HG02798 (cell line): Measurements from ENCODE around the gene MAFG.
"Not testable (repeated sequence)": the region's sequence is repeated elsewhere in the genome, so short reads cannot be mapped to it uniquely, and the experiment has no call there.

Source experiments
- ATAC-seq: cut with Tn5 transposase; IDR thresholded peaks from one replicate; pipeline ENCODE4 v1.9.1; 2021; ENCODE audit warnings: mild to moderate bottlenecking; ENCODE audit not compliant: unreplicated experiment, poor library complexity

Gene MAFG

DNA sequence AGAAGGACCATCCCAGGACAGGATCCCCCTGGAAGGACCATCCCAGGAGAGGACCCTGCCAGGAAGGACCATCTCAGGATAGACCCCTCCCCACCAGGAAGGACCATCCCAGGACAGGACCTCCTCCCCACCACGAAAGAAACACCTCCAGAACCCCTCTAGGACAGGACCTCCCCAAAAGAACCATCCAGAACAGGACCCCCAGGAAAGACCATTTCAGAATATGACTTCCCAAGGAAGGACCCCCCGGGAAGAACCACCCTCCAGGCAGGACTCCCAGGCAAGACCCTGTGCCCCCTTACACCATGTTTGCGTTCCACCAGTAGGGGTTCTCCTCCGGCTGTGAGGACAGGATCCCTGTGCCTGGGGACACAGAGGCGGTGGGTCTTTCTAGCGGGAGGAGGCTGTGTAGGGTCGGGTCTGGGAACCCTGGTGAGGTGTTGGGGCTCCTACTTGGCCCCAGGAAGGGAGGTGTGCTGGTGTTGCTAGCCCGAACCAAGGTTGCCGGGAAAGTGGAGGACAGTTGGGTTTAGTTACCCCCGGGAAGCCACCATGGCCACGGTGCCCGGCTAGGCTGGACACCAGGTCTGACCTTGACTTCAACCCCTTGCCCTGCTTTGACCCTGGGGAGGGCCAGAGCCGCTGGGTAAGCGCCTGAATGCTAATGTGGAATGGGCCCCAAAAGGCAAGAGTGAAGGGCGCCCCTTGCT is 31.3 kb upstream of the MAFG start:
- no peak for ATAC-seq

DNA sequence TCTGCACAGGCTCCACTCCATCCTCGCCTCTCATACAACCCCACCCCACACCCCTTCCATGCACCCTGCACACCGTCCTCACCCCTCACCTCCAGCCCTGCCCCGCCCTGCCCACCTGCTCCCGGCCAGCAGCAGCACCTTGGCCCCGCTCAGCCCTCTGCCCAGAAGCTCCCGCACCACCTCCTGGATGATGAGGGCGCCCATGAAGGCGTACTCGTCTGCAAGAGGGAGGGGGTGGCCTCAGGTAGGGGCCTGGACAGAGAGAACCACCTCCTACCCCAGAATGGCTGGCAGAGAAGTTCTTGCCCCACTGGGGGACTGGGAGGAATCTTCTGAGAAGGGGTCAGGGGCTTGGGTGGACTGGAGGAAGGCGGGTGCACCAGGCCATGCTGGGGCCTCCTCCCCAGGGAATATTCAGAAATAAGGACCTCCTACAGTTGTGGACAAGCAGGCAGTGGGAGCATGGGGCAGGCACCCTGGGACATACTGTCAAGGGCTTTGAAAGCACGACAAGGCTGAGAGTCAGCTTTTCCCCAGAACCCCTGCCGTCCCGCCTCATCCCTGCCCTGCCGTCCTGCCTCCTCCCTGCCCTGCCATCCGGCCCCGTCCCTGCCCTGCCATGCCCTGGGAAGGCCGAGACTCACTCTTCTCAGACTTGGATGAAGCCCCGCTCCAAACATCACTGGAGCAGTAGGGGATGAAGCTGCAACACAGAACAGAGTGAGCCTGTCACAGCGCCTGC is 30.3 kb upstream of the MAFG start:
- no peak for ATAC-seq

DNA sequence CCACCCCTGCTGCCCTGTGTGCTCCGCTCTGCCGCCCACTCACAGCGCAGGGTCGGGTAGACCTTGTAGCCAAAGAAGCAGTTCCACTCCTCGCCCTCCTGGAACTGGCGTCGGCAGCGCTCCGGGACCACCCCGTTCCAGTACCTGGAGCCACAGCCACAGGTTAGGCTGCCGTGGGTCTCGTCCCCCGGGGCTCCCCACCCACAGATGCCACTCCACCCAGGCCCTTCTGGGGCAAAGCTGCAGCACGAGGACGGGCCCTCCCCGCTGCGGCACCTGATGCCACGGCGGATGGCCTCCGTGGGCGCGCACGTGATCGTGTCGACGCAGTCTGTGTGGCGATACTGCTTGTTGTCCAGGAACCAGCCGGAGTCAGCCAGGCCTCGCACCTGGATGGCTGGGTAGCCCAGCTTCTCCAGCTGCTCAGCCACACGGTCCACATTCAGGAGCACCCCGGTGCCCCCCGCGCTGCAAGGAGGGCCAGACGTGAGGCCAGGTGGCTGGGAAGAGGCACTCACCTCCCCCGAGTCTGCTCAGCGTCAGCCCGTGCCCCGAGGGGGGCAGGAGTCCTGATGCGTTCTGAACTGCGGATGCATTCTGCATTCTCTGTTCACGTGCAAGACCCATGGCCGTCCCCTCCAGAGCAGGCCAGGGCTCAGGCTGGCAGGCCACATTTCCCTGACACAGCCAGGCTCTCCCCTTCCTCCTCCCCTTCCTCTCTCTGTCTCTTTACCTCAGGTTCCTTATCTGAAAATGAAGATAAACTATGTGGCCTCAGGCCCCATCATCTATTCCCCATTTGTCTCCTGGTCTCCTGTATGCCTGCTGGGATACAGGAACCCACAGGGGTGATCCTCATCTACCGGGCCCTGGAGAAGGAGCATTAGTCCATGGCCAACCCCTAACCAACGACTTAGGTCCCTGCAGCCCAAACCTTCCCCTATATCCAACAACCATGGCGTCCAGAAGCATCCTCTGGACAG is 29.4 kb upstream of the MAFG start:
- no peak for ATAC-seq

DNA sequence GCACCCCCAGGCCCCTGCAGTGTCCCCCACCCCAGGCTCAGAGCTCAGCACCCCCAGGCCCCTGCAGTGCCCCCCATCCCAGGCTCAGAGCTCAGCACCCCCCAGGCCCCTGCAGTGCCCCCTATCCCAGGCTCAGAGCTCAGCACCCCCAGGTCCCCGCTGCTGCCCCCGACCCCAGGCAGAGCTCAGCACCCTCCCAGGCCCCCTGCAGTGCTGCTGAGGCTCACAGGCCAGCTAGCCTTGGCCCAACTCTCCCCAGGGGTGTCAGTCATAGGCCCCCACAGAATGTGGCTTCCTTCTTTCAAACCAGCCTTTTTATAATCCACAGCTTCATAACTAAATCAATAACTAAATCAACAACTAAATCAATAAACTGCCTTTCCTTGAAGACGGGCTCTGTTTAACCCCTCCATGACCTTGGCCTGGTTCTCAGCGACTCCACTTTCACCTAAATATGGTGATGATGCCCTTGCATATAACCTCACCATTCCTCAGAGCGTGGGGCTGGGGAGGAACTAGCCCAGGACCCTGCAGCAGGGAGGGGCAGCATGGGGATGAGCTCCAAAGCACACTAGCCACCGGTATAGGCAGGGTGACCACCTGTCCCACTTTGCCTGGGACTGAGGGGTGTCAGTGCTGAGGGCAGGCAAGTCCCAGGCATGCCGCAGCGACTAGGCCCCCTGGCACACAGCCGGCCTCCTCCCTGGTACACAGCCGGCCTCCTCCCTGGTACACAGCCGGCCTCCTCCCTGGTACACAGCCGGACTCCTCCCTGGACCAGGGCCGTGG is 28.4 kb upstream of the MAFG start:
- ATAC-seq: no peak

DNA sequence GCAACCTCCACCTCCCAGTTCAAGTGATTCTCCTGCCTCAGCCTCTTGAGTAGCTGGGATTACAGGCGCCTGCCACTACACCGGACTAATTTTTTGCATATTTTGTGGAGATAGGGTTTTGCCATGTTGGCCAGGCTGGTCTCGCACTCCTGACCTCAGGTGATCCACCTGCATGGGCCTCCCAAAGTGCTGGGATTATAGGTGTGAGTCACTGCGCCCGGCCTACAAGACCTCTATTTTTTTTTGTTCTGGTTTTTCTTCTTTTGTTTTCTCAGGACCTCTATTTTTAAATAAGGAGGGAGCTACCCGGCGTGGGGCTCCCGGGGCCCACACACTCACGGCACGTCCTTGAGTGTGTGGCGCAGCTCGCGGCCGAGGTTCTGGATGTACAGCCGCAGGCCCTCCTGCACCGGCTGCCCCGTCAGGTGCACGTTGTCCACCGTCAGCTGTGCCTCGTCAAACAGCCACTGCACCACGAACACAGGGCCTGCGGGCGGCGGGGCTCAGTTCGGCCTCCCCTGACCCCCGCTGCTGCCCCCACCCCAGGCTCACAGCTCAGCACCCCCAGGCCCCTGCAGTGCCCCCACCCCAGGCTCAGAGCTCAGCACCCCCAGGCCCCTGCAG is 27.6 kb upstream of the MAFG start:
- no peak for ATAC-seq

DNA sequence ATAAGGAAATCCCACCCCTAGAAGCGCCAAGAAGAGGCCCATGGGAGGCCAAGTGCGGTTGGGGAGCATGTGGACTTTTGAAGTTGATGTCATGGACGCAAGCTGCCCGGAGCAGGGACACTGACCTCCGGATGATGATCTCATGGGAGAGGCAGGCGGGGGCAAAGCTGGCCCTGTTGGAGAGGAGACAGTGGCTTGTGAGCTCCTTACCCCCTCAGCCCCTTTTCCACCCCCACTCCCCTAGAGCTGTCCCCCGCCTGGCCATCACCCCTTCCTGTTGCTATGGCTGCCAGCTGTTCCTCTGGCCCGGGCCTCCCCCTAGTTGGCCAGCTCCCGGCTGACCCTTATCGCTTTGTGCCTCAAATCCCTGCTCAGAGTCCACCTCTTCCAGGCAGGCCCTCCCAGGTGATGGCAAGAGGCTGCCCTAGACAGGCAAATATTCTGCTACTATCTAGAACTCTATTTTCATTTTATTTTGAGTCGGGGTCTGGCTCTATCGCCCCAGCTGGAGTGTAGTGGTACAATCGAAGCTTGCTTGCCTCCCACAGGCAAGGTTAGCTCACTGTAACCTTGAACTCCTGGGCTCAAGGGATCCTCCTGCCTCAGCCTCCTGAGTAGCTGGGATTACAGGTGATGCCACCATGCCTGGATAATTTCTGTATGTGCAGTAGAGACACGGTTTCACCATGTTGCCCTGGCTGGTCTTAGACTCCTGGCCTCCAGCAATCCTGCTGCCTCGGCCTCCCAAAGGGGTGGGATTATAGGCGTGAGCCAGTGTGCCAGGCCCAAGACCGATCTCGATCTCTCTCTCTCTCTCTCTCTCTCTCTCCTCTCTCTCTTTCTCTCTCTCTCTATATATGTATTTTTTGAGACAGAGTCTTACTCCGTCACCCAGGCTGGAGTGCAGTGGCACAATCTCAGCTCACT is 26.9 kb upstream of the MAFG start:
- no peak for ATAC-seq

DNA sequence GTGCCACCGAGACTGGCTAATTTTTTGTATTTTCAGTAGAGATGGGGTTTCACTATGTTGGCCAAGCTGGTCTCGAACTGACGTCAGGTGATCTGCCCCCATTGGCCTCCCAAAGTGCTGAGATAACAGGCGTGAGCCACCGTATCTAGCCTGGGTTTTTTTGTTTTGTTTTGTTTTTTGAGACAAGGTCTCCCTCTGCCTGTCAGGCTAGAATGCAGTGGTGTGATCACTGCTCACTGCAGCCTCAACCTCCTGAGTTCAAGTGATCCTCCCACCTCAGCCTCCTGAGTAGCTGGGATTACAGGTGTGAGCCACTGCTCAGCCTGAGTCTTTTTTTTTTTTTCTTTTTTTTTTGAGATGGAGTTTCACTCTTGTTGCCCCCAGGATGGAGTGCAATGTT is 25.9 kb upstream of the MAFG start:
- ATAC-seq: not testable (repeated sequence)

DNA sequence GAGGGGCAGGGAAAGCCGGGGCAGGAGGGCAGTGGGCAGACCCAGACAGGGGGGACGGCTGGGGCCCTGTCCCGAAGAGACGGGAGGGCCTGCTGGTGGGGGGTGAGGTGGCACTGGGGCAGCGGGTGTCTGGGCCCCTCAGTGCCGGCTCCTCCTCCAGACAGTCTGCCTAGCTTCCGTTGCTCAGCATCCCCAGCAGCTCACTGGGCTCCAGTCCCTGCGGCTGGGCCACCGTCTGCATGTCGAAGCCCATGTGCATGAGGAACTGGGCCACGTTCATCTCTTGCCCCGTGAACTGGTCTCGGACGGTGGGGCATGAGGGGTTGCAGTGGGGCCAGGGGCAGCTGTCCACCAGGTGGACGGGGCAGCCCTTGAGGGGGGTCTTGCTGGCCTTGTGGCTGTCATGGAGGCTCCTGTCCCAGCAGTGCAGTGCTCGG is 25.3 kb upstream of the MAFG start:
- no peak for ATAC-seq

DNA sequence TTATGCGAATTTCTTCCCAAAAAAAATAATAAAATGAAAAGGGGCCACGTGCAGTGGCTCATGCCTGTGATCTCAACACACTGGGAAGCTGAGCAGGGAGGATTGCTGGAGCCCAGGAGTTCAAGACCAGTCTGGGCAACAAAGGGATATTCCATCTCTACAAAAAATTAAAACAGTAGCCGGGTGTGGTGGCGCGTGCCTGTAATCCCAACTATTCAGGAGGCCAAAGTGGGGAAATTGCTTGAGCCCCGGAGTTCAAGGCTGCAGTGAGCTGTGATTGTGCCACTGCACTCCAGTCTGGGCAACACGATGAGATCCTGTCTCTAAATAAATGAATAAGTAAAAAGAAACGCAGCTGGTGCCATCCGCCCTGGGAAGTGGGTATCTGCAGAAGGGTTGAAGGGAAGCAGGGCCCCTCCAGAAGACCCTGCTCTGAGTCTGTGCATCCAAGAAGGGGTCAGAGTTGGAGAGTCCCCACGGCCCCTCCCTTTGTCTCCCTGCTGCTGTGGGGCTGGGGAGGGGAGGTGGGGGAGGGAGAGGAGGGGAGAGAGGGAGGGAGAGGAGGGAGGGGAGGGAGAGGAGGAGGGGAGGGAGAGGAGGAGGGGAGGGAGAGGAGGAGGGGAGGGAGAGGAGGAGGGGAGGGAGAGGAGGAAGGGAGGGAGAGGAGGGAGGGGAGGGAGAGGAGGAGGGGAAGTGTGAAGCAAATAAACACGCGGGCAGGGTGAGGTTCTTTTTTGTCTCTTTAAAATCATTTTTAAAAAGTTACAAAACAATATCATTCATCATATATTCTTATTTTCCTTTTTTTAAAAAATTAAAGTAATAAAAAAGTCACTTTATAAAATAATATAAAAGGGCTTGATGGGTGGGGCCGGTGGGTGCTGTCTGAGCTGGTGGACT is 24.5 kb upstream of the MAFG start:
- ATAC-seq: no peak

DNA sequence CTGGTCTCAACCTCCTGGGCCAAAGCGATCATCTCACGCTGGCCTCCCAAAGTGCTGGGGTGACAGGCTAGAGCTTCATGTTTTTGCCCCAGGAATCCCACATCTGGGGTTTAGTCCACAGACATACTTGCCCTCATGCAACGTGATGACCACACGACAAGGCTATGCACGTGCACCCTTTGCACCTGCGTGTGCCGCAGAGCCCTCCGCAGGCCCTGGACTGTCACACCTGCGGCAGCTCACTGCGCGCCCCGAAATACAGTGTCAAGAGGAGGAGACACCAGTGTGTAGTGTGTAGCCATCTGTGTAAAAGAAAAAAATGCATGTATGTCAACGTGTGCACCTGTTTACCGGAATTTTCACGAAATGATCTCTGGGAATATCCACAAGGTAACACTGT is 23.0 kb upstream of the MAFG start:
- ATAC-seq: no peak

DNA sequence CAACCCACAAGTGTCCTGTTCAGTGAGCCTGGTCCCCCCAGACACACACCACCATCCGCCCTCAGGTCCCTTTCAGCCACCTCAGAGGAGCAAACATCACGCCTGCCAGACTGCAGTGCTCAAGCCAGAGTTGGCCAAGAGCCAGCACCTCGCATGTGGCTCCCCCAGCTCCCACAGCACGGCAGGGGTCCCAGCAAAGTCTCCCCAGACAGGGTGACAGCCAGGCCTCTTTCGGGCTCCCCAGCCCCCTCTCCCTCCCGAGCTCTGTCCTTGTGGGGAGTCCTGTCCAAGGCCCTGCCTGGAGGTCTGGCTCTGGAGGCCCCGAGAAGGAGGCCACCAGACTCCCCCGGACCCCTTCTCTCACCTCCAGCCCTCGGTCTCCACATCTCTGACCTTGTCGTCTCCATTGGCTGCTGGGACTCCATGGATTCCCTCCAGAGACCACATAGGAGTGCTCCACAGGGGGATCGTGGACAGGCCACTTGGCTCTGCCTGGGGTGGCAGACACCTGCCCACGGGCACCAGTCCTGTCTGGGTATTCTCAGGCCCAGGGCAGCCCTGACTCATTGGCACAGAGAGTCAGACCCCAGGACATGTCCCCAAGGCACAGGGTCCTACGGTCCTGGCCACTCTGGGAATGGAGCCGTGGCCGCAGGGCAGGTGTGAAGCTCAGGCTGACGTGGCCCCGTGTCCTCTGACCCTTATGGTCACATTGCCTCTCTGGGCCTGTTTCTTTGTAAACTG is 21.3 kb upstream of the MAFG start:
- no peak for ATAC-seq

DNA sequence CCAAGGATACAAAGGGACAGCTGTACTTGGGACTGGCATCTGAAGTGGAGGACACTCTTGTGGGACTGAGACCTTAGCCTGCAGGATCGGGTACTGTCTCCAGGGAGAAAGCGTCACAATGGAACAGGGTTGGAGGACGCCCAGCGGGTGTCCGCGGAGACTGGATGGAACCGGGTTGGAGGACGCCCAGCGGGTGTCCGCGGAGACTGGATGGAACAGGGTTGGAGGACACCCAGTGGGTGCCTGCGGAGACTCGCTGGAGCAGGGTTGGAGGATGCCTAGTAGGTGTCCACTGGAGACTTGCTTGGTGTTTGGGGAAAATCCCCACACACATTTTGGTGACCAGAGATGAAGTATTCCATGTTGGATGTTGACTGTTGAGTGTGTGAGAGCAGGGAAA is 19.7 kb upstream of the MAFG start, which contains the start of gene MYADML2:
Gene MYADML2 (minus strand): TSS at position 45 of the 400 bp plus-strand sequence. CDS start 5,492 bp downstream, outside the sequence.
- no peak for ATAC-seq

DNA sequence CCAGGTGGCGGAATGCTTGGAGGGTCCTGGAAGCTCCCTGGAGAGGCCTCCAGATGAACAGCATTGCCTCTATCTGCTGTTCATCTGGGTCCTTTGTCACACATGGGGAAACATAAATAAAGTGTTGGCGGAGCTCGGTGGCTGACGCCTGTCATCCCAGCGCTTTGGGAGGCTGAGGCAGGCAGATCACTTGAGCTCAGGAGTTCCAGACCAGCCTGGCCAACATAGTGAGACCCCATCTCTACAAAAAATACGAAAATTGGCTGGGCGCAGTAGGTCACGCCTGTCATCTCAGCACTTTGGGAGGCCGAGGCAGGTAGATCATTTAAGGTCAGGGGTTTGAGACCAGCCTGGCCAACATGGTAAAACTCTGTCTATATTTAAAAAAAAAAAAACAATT is 17.3 kb upstream of the MAFG start:
- ATAC-seq: no peak

DNA sequence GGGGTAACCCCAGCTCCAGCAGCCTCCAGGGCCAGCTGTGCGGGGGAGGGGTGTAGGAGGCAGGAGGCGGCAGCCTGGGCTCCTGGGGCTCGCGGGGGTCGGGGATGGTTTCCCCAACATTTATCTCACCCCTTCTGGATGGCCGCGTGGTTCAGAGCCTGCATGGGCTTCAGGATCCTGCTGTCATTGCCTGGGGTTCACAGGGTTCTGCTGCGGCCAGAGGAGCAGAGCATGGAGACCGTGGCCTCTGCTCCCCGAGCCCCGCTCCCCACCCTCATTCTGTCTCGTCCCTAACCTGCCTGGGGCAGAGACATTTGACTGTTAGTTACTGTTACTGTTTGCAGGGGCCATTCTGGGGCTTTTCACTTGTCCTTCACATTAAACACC is 14.6 kb upstream of the MAFG start:
- ATAC-seq: no peak

DNA sequence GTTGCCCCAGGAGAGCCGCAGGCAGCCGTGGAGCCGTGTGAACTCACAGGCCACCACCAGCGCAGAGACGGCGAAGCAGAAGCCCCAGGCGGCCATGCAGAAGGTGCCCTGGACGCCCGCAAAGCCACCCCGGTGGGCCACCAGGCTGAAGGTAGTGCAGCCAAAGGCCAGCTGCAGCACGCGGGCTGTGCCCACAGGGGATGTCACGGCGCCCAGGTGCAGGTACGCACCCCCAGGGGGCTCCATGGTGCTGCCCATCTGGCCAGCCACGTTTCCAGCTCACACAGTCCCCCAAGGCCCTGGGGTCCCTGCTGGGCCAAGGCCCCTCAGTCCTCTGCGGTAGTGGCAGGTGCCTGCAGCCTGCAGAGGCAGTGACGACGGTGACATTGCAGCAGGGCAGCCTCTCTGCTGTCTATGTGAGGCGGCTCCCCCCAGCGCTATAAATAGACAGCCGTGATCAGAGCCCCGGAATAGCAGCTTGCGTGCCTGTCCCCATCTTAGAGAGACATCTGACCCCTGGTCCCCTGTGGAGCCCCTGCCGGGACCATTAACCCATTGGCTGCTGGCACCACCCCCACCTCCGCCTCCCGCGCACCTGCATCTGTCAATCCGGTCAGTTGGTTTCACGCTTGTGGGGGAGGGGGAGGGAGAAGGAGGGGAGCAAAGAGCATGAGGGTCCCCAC is 14.1 kb upstream of the MAFG start:
- ATAC-seq: no peak
